Stomach (tissue), 4 donors: ENCODE measurements around the gene PRX.

Experiments
- POLR2A ChIP-seq, 4 donors: fragments of 450-650 bp; IDR thresholded peaks; one replicate each; pipeline ENCODE4 v1.6.1; 2016; ENCODE audit warnings: antibody characterized with exemption in 4 of 4, control low read depth in 2 of 4, mild to moderate bottlenecking in 1 of 4, moderate library complexity in 1 of 4
- POLR2AphosphoS5 ChIP-seq, 3 donors: sonication (generic); formaldehyde crosslinking; IDR thresholded peaks; one replicate each; pipeline ENCODE4 v1.6.1; 2016; ENCODE audit warnings: antibody characterized with exemption in 3 of 3
- TF ChIP-seq, protein P1 (sequence below), 7 experiments: fragments of 450-650 bp in 4 of 7; fragments of 200-600 bp in 3 of 7; sonication (generic) in 3 of 7; IDR thresholded peaks; one replicate each; pipeline ENCODE4 v1.5.1; 2016 to 2019; ENCODE audit warnings: antibody characterized with exemption in 7 of 7, control low read depth in 2 of 7, mild to moderate bottlenecking in 1 of 7

DNA sequence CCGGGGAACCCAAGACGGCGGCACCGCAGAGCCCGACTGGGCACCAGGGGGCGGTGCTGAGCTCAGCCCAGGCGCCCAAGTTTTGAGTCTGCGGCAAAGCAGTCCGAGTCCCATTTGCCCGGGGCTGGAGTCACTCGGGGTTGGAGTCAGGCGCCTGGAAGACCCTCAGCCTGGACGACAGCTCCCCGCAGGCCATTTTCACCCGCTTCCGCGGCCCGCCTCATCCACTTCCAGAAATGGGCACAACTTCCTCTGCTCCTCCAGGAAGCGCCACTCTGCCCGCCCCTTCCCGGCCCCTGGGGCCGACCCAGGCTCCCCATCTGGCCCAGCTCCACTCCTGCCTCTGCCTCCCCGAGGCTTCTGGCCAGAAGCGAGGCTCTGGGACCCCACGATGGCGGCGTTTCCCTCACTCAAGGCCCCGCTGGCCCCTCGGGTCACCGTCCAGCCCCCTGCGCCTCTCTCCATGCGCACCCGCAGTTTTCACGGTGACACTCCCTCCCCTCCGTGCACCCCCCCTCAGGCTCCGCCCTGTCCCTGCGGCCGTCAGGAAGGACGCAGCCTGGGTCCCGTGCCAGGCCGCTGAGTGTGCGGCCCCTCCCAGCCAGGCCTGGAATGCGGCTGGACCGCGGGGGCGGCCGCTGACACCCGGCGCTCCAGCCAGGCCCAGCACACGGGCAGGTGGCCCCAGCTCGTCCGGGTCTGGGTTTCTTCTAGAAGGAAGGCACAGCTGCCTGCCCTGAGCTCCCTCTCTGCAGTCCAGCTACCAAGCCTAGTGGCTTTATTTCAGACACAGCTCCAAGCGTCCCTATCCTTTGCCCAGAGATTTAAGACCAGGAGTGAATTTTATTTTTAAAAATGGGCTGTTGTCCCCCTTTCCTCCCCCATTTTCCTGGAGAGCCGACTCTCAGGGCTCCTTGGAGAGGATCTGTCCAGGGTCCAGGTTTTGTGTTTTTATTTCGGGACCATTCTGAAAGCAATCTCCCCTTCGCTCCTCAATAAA, 7.9 kb upstream of the PRX start:
- TF ChIP-seq, protein P1, sequence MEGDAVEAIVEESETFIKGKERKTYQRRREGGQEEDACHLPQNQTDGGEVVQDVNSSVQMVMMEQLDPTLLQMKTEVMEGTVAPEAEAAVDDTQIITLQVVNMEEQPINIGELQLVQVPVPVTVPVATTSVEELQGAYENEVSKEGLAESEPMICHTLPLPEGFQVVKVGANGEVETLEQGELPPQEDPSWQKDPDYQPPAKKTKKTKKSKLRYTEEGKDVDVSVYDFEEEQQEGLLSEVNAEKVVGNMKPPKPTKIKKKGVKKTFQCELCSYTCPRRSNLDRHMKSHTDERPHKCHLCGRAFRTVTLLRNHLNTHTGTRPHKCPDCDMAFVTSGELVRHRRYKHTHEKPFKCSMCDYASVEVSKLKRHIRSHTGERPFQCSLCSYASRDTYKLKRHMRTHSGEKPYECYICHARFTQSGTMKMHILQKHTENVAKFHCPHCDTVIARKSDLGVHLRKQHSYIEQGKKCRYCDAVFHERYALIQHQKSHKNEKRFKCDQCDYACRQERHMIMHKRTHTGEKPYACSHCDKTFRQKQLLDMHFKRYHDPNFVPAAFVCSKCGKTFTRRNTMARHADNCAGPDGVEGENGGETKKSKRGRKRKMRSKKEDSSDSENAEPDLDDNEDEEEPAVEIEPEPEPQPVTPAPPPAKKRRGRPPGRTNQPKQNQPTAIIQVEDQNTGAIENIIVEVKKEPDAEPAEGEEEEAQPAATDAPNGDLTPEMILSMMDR (IDR thresholded peaks at IDR 0.05): peak in 6 of 7 experiments; percentile 4 to 96 (median 89)
- TF ChIP-seq POLR2A (IDR thresholded peaks at IDR 0.05) (peak in 2 of 4 donors; percentile 81 to 93), POLR2AphosphoS5 (IDR thresholded peaks at IDR 0.05) (peak; percentile 96 to 99 (median 97))
